HG03196 (cell line): Measurements from ENCODE around the gene MYLK.

Source experiments
- ATAC-seq: cut with Tn5 transposase; IDR thresholded peaks from one replicate; pipeline ENCODE4 v1.9.1; 2021; ENCODE audit not compliant: unreplicated experiment

MYLK gene

GRCh38 chr3:123682781-123683504 lies 201.2 kb downstream of the MYLK start:
- no peak for ATAC-seq

DNA sequence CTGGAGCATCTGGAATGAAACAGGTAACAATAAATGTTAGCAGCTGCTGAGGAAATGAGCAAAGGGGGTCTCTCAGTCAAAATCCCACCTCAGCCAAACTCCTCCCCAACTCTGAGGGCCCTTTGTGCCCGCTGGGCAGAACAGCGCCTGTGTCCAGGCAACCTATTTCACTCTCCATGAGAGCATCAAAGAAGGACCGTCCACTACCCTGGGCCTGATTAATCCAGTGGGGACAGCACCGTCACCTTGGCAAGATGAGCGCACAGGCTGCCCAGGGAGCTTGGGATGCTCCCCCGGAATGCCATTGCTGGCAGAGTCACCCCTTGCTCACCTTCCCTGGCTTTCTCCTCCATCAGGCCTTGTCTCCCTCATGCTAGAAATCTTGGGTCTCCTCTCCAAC lies 201.8 kb downstream of the MYLK start:
- no peak for ATAC-seq

DNA sequence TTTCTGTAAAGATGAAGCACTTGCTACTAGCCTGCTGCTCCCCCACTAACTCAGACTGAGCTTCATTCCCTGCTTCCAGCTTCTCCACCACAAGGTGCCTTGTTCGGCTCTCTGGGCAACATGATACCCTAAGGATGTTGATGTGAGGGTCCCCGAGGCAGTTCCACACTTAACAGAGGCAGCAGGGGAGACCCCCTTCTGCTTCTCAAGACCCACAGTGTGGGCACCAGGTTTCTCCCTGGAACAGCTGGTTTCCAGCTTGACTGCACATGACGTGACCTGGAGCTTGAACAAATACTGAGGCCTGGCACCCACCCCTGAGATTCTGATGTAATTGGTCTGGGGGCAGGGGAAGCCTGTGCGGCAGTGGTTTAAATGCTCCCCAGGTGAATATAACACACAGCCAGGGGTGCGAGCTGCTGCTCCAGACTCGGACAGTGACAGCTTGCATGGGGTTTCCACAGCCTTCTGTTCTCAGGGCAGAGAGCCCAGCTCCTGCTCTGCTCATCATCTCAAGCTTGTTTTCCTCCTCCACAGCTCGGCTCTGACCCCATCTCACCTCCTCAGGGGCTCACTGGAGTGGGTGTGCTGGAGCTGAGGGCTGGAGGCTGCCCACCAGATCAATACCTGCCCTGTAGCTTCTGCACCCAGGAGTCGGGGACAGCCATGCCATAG lies 204.3 kb downstream of the MYLK start:
- no peak for ATAC-seq

DNA sequence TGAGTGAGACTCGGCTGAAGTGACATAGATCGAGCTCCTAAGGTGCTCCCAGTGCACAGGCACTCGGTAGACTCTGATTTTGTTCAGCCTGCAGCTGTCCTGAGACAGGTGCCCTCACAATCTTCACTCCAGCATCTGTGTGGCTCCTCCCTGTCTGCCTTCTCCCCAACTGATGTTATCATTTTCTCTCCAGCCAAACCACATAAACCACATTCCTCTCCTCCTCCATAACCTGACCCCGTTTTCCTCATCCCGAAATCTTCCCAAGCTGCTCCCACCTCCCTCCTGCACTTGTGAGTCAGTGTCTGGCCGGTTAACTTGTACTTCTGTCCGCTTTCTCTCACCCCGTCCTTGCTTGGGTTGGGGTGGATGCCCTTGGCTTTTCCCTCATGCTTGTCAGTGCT lies 206.0 kb downstream of the MYLK start:
- ATAC-seq: no peak

DNA sequence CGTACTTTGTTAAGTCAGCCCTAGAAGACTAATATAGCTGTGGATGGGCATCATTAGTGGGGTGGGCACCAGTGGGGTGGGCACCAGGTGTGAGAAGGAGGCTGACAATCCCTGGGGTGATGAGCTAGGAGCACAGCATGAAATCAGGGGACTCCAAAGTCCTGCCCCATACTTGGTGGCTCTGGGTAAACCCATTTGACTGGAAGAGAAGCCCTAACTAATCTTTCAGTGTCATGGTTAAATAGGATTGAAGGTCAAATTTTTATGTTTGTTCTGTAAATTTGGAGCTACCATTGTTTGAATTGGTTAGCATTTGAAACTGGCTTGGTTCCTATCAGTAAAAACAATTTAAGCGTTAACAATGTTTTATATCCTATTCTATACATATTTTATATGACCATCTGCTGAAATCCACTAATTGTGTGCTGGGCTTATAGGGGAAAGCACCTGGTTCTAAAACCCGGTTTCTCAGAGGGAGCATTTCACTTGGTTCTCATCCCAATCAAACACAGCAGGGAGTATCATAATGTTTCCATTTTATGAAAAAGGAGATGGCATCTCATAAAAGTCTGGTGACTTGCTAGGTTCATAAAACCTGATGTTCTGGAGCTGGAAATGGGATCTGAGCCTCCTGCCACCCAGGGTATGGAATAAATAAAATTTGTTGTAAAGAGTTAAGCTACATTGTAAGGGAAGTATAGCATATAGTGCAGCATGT lies 211.5 kb downstream of the MYLK start:
- no peak for ATAC-seq

GRCh38 chr3:123670743-123671142 lies 213.4 kb downstream of the MYLK start:
- no peak for ATAC-seq

- ATAC-seq: no peak
These were observed 215.2 kb downstream of the MYLK start for GRCh38 chr3:123668906-123669305.

DNA sequence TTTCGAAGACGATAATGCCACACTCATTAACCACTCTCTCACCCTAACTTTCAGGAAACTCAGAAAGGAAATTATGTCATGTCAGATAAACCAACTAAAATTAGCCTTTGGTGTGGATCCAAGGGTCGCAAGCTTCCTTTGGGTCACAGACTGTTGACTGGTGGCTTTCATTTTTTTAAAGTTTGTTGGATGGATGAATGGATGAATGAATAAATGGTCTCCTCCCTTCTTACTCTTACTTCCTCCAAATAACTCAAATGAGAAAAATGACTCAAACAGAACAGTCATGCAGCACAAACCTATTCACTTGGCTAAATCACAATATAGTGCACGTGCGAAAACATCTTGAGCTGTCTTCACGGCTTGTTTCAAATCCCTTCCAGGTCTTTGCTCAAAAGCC lies 216.3 kb downstream of the MYLK start:
- no peak for ATAC-seq

GRCh38 chr3:123664753-123665152 lies 219.4 kb downstream of the MYLK start:
- no peak for ATAC-seq

- no peak for ATAC-seq
These were observed 220.2 kb downstream of the MYLK start for GRCh38 chr3:123663977-123664376.

GRCh38 chr3:123661973-123662372 lies 222.2 kb downstream of the MYLK start:
- no peak for ATAC-seq

GRCh38 chr3:123660900-123661299 lies 223.2 kb downstream of the MYLK start:
- ATAC-seq: no peak

GRCh38 chr3:123660141-123660675 lies 223.9 kb downstream of the MYLK start:
- no peak for ATAC-seq

GRCh38 chr3:123658852-123659206 lies 225.3 kb downstream of the MYLK start:
- ATAC-seq: no peak

- ATAC-seq: no peak
These were observed 225.8 kb downstream of the MYLK start for GRCh38 chr3:123658118-123658851.

- no peak for ATAC-seq
These were observed 226.6 kb downstream of the MYLK start for GRCh38 chr3:123657568-123657967.

- ATAC-seq: no peak
These were observed 227.0 kb downstream of the MYLK start for GRCh38 chr3:123657111-123657510.

GRCh38 chr3:123656691-123657090 lies 227.4 kb downstream of the MYLK start:
- no peak for ATAC-seq

- no peak for ATAC-seq
These were observed 227.9 kb downstream of the MYLK start for GRCh38 chr3:123656274-123656673.

DNA sequence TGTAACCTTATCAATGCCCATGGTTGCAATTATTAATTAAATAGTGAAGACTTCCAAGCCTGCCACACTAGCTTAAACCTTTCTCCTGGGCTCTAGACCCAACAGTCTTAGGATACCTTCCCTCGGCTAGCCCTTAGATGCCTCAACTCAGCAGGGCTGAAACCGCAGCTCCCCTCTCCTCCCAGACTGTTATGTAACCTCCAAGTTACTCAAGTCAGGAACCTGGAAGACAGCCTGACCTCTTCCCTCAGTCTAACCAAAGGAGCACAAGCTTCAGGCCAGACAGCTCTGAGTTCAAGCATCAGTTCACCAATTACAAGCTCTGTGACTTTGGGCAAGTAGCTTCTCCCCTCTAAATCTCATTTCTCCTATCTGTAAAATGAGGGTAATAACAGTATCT lies 228.7 kb downstream of the MYLK start:
- ATAC-seq: no peak

DNA sequence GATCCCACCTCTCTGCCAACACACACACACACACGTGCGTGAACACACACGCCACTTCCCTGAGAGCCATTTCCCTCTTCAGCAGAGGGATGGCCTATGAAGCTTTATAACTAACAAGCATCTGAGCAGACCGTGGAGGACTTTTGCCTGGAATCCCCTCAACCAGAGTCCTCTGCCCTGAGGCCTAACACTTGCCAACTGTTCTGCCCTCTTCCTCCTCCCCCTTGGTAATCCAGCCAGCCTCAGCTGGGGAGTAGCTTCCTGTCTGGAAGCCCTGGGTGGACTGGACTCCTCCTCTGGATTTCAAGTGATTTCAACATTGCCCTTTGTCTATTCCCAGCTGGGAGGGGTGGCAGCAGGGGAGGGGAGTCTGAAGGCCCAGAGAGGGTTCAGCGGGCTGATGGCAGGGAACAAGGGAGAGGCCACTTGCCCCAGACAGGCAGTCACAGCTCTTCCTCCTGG lies 230.9 kb downstream of the MYLK start:
- ATAC-seq: no peak
